GM18870 (cell line): Measurements from ENCODE around the gene SHPK.

Experiments used
- ATAC-seq: cut with Tn5 transposase; IDR thresholded peaks from one replicate; pipeline ENCODE4 v1.9.1; 2021; ENCODE audit warnings: moderate library complexity; ENCODE audit not compliant: unreplicated experiment

The SHPK gene

DNA sequence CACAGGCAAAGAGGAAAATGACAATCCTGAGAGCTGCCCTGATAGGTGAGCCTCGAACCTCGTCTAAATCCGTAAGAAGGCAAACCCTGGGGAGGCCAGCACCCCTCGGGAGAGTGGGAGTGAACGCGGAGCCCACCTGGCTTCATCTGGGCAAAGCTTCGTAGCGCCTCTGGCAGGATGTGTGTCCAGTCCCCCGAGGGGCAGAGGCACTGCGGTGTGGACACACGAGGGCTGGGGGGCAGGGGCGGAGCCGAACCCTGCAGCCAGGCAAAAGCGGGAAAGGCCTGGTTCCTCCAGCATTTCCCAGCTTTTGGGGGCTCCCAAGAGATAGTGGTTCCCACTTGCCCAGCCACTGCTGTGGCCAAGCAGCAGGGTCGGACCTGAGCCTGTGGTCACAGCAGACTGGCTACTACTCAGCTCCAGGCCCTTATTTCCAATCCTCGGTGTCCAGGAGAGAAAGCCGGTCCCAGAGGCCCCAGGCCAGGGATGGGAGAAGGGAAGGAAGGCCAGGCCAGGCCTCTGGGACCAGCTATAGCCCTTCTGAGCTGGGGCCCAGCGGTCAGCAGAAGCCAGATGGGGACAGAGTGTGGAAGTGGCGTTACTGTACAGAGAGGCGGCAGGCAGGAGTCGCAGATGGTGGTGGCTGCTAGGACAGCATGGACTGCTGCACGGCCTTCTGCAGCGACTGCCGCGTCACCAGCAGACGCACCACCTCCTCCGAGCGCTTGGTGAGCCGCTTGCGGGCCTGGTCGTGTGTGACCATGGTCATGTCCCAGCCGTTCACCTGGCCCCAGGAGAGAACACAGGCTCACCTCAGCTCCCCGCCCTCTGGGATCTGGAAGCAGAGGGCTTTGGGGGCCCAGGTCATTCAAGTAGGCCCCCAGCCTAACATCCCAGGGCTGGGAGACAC, 27.3 kb upstream of the SHPK start:
- no peak for ATAC-seq

DNA sequence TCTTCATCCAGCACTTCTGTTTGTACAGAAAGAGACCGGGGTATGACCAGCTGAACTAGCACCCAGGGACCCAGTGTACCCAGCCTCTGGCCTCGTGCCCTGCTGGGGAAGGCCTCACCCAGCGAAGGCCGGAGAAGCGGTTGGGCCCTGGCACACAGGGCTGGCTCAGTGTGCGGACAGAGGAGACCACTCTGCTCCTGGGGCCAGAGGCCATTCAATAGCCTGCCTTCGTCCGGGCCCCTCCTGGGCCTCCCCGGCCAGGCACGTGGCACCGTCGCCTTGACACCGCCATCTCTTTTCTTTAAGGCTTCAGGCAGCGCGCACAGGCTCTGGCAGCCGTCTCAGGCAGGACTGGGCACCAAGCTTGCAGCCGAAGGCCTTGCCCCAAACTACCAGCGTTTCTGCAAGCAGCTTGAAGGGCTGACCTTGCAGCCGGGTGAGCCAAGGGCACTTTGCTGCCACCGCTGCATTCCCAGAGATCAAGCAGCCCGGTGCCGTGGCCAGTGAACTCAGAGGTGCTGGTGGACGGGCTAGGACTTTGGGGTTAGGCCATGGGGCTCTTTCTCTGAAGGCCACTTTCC, 24.4 kb upstream of the SHPK start:
- no peak for ATAC-seq

DNA sequence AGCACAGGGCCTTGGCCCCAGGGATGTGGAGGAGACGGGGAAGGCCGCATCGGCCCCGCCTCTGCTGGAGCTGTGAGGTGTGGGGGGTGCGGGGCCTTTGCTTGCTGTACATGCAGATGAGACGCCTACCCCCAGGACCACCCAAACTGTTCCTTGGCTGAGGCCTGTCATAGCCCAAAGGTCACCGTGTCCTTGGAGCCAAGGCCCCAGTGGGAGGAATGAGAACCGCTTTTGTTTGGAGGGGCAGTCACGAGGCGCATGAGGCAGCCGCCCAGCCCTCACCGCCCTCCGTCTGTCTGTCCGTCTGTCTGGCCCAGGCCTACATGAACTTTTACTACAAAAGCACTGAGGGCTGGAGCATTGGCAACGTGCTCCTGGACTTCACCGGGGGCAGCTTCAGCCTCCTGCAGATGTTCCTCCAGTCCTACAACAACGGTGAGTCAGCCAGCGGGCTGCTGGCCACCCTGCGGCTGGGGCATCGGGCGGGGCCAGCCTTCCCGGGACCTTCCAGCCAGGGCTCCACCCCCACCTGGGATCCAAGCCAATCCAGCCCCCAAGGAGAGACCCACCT, 23.6 kb upstream of the SHPK start:
- no peak for ATAC-seq

DNA sequence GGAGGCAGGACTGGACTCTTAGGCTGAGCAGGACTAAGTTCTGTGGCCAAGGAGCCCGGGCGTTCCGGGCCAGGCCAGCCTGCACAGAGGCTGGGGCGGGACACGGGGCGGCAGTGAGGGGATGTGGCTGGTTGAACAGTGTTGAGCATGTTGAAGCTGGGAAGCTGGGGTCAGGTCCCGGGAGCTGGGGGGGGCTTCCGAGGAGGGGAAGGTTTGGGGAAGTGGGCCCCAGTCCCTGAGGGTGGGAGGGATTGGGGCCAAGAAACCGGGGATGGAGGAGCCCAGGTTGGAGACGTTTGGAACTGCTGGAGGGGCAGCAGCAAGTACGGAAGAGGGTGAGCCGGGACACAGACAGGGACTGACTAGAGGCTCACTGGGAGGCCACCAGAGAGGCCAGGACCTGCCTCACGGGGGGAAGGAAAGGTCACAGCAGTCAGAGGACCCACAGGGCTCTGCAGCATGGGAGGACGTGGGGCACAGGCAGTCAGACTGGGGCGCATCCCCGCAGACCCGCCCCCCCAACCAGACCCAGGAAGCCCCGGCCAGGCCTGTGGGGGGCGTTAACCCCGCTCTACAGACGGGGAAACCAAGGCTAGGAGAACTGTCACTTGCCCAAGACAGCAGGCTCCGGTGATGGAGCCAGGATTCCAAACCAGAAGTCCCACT, 22.9 kb upstream of the SHPK start:
- no peak for ATAC-seq

DNA sequence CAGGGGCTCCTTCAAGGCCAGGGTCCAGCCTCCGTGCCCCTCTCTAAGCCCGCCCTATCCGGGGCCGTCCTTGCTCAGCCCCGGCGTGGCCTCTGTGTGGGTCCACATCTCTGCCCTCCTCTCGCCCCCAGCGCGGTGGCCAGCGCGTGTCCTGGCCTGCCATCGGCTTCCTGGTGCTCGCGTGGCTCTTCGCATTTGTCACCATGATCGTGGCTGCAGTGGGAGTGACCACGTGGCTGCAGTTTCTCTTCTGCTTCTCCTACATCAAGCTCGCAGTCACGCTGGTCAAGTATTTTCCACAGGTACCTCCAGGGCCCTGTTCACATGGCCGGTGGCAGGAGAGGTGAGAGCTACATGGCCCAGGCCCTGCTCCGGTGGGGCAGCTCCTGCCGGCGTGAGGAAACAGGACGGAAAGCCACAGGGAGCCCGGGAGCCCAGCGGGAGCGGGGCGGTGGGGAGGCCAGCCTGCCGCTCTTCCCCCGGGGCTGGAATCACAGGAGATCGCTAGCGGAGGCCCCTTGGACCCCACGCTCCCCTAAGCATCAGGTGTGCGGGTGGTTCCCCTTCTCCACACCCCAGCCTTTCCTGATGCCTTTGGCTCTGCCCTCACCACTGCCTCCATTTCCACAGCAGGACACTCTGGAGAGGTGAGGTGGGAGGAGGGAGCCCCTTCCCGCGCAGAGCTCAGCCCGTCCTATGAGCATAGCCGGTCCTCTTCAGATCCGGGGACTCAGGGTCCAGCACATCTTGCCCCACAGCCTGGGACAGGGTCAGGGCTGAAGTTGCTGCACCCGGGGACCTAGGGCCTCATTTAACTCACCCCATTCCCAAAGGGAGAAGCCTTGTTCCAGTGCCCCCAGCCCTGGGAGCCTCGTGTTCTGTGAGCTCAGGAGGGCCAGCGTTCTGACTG, 22.1 kb upstream of the SHPK start:
- no peak for ATAC-seq

DNA sequence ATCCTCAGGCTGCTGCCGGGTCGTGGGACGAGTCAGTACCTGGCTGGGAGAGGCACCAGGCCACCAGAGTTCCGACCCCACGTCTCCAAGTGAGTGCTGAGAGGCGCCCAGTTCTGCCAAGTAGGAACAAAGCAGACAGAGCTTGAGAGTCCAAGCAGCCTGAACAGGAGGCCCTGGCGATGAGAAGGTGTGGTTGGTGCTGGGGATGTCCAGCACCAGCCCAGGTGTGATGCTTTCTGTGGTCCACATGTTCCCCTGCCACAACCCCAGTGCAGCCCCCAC, 21.5 kb upstream of the SHPK start:
- ATAC-seq: no peak

DNA sequence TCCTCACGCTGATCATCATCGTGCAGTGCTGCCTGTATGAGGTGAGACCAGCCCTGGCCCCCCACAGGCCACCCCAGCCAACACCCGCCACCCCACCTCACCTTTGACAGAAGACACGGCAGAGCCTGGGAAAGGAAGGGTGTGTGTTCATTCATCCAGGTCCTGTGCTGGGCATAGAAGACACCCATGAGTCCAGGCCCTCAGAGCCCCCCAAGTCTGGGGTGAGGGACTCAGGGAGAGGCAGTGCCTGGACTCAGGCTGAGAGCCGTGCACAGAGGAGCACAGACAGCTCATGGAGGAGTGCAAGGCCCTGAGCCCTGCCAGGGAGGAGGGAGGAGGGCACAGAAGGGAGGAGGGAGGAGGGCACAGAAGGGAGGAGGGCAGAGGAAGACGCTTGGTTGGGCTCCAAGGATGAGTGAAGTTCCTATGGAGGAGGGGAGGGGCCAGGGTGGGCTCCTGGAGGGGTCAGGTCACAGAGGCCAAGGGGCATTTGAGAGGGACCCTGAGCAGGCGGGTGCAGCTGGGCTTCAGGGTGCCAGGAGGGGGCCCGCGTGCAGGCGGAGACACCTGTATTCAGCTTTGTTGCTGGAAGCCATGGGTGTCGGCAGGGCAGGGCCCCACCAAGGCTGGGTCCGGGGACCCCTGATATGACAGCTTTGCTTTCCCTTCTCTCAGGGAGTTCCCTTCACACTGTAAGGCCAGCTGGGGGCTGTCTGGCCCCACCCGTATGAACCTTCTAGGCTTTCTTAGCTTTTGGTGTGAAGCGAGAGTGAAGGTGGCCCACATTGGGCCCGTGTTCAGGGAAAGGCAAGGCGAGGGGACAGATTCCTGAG, 20.9 kb upstream of the SHPK start:
- ATAC-seq: no peak

DNA sequence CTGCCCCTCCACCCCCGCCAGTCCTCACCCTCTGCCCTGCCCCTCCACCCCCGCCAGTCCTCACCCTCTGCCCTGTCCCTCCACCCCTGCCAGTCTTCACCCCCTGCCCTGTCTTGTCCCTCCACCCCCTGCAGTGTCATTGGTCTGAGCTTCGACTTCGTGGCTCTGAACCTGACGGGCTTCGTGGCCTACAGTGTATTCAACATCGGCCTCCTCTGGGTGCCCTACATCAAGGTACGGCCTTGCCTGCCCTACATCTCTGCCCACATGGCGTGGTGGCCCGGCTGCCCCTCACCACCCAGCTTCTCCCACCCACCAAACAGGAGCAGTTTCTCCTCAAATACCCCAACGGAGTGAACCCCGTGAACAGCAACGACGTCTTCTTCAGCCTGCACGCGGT, 20.3 kb upstream of the SHPK start:
- ATAC-seq: no peak

DNA sequence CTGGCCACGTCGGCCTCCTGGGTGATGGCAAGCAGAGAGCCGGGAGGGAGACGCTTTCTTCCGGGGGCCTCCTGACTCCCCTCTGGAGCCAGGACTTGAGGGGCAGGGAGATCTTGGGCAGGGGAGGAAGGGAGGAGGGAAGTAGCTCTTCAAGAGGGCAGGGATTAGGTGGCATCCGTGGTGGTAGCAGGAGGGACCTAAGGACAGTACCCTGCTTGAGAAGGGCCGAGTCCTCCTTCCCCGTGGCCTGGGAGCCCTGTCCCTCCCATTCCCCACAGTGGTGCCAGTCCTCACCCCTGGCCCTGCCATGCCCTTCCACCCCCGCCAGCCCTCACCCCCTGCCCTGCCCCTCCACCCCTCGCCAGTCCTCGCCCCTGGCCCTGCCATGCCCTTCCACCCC, 19.7 kb upstream of the SHPK start:
- no peak for ATAC-seq

DNA sequence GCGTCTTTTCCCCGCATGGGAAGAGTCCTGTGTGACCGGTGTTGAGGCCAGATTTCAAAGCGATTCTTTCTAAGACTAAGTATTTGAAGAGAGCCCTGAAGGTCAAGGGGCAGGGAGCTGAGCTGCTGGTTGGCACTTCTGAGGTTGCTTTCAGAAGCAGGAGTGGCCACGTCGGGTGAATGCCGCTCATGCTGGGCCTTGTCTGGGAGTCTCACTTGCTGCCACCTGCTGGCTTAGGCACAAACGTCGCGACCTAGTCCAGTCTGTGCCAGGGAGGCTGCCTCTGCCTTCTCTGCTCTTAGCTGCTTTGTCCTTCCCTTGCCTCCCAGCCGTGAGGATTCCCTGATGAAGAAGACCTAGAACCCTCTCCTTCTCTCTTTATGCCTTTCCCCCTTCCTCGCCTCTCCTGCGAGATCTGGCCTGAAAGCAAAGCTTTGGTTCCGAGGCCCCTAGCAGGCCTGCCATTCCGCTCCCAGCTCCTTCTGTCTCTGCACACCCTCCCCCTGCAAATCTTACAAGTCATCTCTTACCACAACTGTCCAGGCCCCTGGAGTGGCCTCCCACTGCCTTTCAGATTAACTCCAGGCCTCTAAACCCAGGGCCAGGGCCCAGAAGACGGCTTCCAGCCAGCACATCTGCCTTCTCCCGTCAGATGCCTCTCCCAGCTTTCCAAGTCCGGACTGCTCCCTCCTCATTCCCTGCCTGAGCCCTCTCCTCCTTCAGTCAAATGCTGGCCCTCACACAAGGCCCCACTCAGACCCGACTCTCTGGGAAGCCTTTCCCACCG, 11.9 kb upstream of the SHPK start:
- ATAC-seq: no peak

DNA sequence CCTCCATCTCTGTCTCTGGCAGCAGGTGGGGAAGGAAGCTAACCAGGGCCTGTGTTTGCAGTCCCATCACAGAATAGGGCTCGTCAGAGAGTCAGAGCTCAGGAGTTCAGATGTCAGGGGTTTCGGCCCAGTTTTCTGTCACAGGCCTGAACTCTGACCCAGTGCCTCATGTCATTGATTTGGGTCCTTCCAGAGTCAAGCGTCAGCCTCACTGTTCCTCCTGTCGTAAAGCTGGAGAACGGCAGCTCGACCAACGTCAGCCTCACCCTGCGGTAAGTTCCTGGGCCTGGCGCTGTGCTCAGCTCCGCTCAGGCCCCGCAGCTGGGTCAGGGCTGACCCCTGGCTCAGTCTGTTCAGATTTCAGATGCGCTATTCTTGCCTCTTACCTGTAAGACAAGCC, 11.2 kb upstream of the SHPK start:
- ATAC-seq: no peak

DNA sequence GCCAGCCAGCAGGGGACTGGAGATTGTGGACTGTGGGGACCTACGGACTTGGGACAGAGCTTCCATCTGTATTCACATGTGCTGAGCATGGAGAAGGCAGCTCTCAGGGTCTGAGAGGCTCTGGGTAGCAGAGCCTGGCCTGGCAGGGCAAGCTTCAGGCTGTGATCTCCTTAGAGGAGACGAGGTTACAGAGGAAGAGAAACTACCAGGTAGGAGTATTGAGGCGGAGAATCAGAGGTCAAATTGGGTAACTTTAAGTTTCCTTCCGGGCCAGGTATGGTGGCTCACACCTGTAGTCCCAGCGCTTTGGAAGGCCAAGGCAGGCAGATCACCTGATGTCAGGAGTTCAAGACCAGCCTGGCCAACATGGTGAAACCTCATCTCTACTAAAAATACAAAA, 9.3 kb upstream of the SHPK start:
- ATAC-seq: no peak

DNA sequence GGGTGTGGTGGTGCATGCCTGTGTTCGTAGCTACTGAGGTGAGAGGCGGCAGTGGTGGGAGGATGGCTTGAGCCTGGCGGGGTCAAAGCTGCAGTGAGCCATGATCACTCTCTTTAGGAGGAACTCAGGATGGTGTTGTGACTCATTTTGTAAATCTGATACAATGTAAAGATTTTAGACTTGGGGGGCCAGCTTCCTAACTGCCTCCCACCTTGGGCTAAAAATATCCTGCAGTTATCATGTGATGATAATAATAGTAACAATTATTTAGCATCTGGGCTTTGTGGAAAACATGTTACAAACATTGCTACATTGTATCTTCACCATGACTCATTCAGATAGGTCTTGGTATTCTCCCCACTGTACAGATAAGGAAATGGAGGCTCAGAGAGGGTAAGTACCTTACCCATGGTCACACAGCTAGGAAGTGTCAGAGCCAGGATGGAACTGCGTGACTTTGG, 7.9 kb upstream of the SHPK start:
- no peak for ATAC-seq

DNA sequence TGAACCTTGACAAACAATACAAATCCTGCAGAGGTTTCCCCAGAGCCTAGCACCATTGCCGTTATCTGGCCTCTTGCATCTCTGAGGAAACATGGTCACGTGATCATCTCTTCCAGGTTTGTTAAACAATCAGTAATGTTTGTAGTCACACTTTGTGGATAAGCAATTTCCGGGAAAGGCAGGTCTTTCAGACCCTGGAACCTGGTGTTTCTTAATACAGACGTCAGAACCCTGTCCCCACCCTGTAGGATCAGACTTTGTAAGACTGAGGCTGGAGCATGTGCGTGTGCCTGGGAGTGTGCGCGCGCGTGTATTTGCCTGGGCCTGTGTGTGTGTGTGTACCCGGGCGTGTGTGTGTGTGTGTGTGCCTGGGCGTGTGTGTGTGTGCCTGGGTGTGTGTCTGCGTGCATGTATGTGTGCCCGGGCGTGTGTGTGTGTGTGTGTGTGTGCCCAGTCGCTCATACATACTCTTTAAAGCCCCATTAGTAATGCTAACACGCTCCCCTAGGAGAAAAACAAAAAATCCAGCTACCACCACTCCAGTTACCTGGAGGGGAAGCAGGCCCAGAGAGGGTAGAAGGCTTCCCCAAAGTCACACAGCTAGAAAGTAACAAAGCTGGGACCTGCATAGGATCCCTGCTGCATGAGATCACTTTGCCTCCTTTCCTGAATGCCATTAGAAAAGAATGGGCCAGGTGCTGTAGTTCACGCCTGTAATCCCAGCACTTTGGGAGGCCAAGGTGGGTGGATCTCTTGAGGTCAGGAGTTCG, 5.9 kb upstream of the SHPK start:
- no peak for ATAC-seq

DNA sequence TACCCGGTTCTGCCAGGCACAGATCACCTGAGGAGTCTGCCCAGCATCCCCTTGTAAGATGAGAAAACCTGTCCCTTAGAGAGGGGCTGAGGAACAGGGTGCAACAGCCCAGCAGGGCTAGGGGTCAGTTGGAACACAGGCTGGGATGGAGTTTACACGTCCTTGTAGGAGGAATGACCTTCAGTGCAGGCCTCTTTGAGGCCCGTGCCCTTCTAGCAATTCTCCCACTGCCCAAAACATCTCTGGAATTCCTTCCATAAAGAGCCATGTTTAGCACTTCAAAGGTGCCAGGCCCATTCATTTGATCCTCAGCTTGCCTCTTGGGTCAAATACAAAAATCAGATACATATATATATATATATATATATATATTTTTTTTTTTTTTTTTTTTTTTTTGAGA, 5.0 kb upstream of the SHPK start:
- no peak for ATAC-seq

DNA sequence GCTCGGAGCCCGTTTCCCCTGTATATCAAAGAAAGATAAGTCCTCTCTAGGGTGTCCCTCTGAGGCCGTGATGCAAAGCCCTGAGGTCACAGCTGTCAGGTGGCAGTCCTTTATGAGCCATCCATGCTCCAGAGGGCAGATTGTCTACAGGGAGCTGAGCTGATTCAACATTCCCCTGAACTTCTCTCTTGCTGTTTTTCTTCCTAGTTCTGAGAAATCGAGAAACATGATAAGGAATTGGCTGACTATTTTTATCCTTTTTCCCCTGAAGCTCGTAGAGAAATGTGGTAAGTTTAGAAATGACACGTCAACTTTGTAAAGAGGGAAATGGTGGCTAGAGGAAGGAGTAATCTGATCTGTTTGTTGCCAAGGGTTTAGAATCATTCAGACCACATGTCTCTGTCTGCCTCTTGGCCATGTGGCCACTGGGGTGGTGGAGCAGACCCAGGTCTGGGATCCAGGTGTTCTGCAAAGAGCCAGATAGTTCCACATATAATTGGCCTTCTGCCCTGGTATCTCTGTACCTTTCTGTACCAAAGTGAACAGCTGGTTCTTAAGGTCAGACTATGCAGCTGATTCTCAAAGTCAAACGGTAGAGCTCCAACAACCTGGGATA, 4.0 kb upstream of the SHPK start:
- ATAC-seq: no peak

DNA sequence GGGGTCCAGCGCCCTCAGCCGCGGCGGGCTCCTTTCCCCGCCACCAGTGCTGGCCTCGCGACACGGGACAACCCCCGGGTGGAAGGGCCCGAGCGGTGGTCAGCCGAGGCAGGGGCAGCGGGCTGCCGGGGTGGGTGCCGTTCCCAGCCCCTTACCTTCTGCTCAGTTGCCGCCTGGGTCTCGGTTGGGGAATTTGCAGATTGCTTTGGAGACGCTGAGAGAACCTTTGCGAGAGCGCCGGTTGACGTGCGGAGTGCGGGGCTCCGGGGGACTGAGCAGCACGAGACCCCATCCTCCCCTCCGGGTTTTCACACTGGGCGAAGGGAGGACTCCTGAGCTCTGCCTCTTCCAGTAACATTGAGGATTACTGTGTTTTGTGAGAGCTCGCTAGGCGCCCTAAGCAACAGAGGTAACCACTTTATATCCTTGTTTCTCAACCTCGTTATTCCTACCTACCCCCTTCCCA, 891 bp upstream of the SHPK start:
- peak; percentile 14 for ATAC-seq
